Fibroblast of lung (primary cell): ENCODE data around the gene PLCG2.

Experiments
- CTCF ChIP-seq, 2 donors: IDR thresholded peaks in 1 of 2; conservative IDR thresholded peaks in 1 of 2; 1 replicate in 1 of 2; 2 replicates in 1 of 2; pipeline ENCODE4 v1.5.1; 2011 to 2012; ENCODE audit warnings: low read length in 2 of 2, control low read depth in 1 of 2, inconsistent platforms in 1 of 2, low read depth in 1 of 2, mild to moderate bottlenecking in 1 of 2
- EZH2 ChIP-seq: IDR thresholded peaks from 2 replicates; pipeline ENCODE4 v1.5.1; 2012; ENCODE audit warnings: low read length, control low read depth, mild to moderate bottlenecking; ENCODE audit errors: missing control alignments

DNA sequence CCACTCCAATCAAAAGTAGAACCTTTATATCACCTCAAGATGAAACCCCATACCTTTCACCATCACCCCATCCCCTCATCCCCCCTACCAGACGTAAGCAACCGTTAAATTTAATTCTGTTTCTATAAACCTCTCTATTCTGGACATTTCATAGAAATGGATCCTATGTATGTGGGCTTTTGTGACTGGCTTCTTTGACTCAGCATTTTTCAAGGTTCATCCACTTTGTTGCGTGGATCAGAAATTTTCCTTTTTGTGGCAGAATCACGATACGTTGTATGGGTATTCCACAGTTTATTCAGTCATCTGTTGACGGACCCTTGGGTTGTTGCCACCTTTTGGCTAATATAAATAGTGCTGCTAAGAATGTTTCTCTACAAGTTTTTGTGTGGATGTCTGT lies 8.6 kb downstream of the PLCG2 start:
- TF ChIP-seq EZH2 (no peak), CTCF (conservative IDR thresholded peaks at IDR 0.05 in 1 of 2, IDR thresholded peaks at IDR 0.05 in 1 of 2; ENCODE audit: low read depth in 1 of 2, low read length in 2 of 2) (no peak)
